SJCRH30 (cell line): ENCODE results near the gene GTF2F1. TPM values are rescaled to one million over a fixed set of nuclear protein-coding genes. Genes with fewer than 3 reads are reported as not detected.
A peak's percentile ranks its signal among the peaks of the same experiment; 100 is the strongest.
"Not testable (repeated sequence)": the region's sequence is repeated elsewhere in the genome, so short reads cannot be mapped to it uniquely, and the experiment has no call there.

ENCODE experiments used
- DNase-seq, 2 experiments: peaks; one replicate each; pipeline ENCODE4 v3.0.0-alpha.2; 2015 to 2020
- H3K27ac ChIP-seq: fragments of 250-450 bp; sonication (Bioruptor Pico); 2 replicates; pipeline ENCODE4 v1.5.1; 2020; ENCODE audit warnings: mild to moderate bottlenecking, moderate library complexity
- H3K27me3 ChIP-seq: fragments of 250-450 bp; sonication (Bioruptor Pico); 2 replicates; pipeline ENCODE4 v1.5.1; 2020; ENCODE audit warnings: mild to moderate bottlenecking, moderate library complexity
- H3K36me3 ChIP-seq: fragments of 250-450 bp; sonication (Bioruptor Pico); 2 replicates; pipeline ENCODE4 v1.5.1; 2020; ENCODE audit warnings: mild to moderate bottlenecking, moderate library complexity
- H3K4me1 ChIP-seq: fragments of 250-450 bp; sonication (Bioruptor Pico); 2 replicates; pipeline ENCODE4 v1.5.1; 2020; ENCODE audit warnings: mild to moderate bottlenecking, moderate library complexity
- H3K4me3 ChIP-seq: fragments of 250-450 bp; sonication (Bioruptor Pico); 2 replicates; pipeline ENCODE4 v1.5.1; 2020; ENCODE audit warnings: mild to moderate bottlenecking, moderate library complexity
- H3K9me3 ChIP-seq: fragments of 250-450 bp; sonication (Bioruptor Pico); replicated peaks from 2 replicates; pipeline ENCODE4 v1.5.1; 2020; ENCODE audit warnings: mild to moderate bottlenecking, moderate library complexity
- total RNA-seq: library from RNA; depleted of rRNA; stranded (reverse); fragments of >200 nt; shearing (Covaris generic); gene quantifications from 2 replicates; pipeline ENCODE4 v1.2.3, GENCODE V29; 2014

Gene GTF2F1
- total RNA-seq, 1 experiment from 2014 or later, result 49.0 TPM

DNA sequence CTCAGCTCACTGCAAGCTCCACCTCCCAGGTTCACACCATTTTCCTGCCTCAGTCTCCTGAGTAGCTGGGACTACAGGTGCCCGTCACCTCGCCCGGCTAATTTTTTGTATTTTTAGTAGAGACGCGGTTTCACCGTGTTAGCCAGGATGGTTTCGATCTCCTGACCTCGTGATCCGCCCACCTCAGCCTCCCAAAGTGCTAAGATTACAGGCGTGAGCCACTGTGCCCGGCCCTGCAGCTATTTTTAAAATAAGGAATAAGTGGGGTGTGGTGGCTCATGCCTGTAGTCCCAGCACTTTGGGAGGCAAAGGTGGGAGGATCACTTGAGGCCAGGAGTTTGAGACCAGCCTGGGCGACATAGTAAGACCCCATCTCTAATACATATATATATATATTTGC, 32.5 kb downstream of the GTF2F1 start:
- not testable (repeated sequence) for H3K36me3 ChIP-seq, H3K4me3 ChIP-seq, H3K27me3 ChIP-seq, H3K4me1 ChIP-seq, H3K27ac ChIP-seq, DNase-seq, H3K9me3 ChIP-seq

DNA sequence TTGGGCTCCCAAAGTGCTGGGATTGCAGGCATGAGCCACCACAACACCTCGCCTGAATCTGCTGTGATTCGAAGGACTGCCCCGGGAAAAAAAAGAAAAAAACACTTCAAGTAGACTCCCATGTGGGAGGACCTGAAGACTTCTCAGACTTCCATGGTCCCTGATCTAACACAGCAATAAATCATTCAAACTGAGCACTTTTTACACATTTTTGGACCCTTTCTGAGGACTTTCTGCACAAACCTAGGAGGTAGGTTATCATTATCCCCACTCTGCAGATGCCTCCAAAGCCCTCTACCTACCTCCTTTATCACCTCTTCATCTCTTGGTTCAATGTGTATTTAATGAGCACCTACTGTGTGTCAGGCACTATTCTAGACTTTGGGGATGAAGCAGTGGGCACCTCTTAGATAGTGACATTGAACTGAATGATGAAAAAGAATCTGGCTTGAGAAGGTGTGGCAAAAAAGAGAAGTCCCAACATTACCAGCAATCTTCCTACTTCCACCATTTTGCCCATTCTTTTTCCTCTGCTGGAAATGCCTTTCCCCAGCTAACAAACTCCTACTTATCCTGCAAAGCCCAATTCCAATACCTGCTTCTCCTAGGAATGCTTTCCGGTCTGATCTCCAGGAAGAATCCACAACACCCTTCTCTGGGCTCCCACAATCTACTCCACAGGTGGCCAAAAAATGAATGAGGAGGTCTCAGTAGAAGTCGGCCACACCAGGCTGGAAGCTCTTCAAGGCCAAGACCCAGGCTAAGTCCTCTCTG, 33.2 kb downstream of the GTF2F1 start:
- Histone ChIP-seq H3K9me3 (no peaks in the 10 kb centered on the region), H3K4me3 (no peak overlapping the region), H3K4me1 (0 out of 2 replicates have a peak, but pooled peaks cover 3% of the 10 kb centered on the region), H3K36me3 (no peaks in the 10 kb centered on the region), H3K27ac (no peak overlapping the region), H3K27me3 (no peaks in the 10 kb centered on the region)
- DNase-seq, result no peak

- no peaks in the 10 kb centered on the region for H3K27me3 ChIP-seq
- peak overlapping the region; percentile 39; the same call in 1 of the 2 replicates for H3K27ac ChIP-seq
- DNase-seq, result peak; percentile 85 to 86
- H3K36me3 ChIP-seq, result no peaks in the 10 kb centered on the region
- H3K9me3 ChIP-seq, result no peaks in the 10 kb centered on the region
- 0 out of 2 replicates have a peak, but pooled peaks cover 3% of the 10 kb centered on the region for H3K4me1 ChIP-seq
- 0 out of 2 replicates have a peak overlapping the region, but pooled peaks have one; percentile 12 for H3K4me3 ChIP-seq
Measured at GRCh38 chr19:6358003-6358402, 35.0 kb downstream of the GTF2F1 start.

DNA sequence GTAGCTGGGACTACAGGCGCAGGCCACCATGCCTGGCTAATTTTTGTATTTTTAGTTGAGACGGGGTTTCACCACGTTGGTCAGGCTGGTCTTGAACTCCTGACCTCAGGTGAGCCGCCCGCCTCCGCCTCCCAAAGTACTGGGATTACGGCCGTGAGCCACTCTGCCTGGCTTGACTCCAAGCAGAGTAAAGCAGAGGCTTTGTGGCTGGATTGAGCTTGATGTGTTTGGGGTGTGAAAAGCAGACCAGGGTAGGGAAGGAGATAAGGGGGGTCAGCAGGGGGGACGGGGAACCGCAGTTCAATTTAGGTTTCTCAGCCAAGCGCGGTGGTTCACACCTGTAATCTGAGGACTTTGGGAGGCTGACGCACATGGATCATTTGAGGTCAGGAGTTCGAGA, 35.8 kb downstream of the GTF2F1 start:
- peak in 1 of 2 experiments; percentile 17 for DNase-seq
- no peak overlapping the region for H3K27ac ChIP-seq
- no peaks in the 10 kb centered on the region for H3K9me3 ChIP-seq
- no peaks in the 10 kb centered on the region for H3K36me3 ChIP-seq
- H3K4me3 ChIP-seq, result no peak overlapping the region
- H3K27me3 ChIP-seq, result no peaks in the 10 kb centered on the region
- 0 out of 2 replicates have a peak, but pooled peaks cover 3% of the 10 kb centered on the region for H3K4me1 ChIP-seq

DNA sequence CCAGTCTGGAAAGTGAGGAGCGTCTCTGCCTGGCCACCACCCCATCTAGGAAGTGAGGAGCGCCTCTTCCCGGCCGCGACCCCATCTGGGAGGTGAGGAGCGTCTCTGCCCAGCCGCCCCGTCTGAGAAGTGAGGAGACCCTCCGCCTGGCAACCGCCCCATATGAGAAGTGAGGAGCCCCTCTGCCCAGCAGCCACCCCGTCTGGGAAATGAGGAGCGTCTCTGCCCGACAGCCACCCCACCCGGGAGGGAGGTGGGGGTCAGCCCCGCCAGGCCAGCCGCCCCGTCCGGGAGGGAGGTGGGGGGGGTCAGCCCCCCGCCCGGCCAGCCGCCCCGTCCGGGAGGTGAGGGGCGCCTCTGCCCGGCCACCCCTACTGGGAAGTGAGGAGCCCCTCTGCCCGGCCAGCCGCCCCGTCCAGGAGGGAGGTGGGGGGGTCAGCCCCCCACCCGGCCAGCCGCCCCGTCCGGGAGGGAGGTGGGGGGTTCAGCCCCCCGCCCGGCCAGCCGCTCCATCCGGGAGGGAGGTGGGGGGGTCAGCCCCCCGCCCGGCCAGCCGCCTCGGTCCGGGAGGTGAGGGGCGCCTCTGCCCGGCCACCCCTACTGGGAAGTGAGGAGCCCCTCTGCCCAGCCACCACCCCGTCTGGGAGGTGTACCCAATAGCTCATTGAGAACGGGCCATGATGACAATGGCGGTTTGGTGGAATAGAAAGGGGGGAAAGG, 37.5 kb downstream of the GTF2F1 start:
- H3K36me3 ChIP-seq, H3K4me3 ChIP-seq, H3K4me1 ChIP-seq, H3K27me3 ChIP-seq, H3K9me3 ChIP-seq, DNase-seq, H3K27ac ChIP-seq: not testable (repeated sequence)

- H3K36me3 ChIP-seq, result no peaks in the 10 kb centered on the region
- H3K27me3 ChIP-seq, result no peaks in the 10 kb centered on the region
- 0 out of 2 replicates have a peak, but pooled peaks cover 3% of the 10 kb centered on the region for H3K4me1 ChIP-seq
- no peak for DNase-seq
- no peak overlapping the region for H3K4me3 ChIP-seq
- H3K9me3 ChIP-seq, result no peaks in the 10 kb centered on the region
- H3K27ac ChIP-seq, result no peak overlapping the region
Measured at GRCh38 chr19:6354098-6354674, 38.8 kb downstream of the GTF2F1 start.

DNA sequence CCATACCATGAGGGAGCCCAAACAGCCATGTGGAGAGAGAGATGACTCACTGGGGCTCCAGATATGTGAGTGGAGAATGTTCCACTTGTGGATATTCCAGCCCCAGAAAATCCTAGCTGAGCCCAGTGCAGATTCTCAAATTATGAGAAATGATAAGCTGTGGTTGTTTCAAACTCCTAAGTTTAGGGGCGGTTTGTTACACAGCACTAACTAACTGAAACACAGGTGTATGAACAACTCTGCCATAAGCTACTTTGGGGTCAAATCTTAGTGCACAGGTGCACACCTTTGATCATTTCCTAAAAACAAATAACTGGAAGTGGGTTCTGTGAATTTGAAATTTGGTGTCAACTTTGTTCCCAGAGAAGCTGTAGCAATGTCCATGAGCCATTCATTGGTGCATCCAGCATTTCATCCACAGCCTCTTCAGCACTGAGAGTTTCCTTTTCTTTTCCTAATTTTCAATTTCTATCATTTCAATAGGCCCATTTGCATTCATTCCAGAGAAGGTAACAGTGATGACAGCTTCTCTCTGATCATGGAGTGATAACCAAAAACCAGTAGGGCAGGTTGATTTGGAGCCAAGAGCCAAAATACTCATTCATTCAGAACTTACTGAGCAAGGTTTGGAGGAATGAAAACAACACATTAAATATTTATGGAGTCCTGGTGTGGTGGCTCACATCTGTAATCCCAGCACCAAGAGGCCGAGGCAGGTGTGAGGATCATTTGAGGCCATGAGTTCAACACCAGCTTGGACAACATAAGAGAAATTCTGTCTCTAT, 40.4 kb downstream of the GTF2F1 start:
- Histone ChIP-seq H3K27me3 (no peaks in the 10 kb centered on the region), H3K4me3 (no peak overlapping the region), H3K9me3 (no peaks in the 10 kb centered on the region), H3K27ac (no peak overlapping the region), H3K4me1 (no peaks in the 10 kb centered on the region), H3K36me3 (no peaks in the 10 kb centered on the region)
- no peak for DNase-seq

DNA sequence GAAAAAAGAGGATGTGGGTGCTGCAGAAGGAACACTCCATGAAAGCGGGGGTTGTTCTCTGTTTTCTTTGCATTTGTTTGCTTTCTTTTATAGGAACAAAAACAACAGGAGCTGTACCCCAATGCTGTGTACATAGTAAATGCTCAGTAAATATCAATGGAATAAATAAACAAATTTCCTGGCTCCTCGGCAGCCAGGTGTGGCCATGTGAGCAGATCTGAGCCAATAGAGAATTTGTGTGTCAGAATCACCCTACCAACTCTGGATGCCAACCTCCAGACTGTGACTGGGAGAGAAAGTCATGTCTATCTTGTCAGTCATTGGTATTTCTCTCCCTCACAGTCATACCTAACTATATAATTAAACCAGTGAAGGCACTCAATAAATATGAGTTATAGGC, 42.3 kb downstream of the GTF2F1 start:
- no peak for DNase-seq
- H3K9me3 ChIP-seq, result no peaks in the 10 kb centered on the region
- no peaks in the 10 kb centered on the region for H3K27me3 ChIP-seq
- no peak overlapping the region for H3K27ac ChIP-seq
- H3K4me3 ChIP-seq, result no peak overlapping the region
- no peaks in the 10 kb centered on the region for H3K4me1 ChIP-seq
- H3K36me3 ChIP-seq, result no peaks in the 10 kb centered on the region

GRCh38 chr19:6349271-6349670, 43.7 kb downstream of the GTF2F1 start:
- H3K27me3 ChIP-seq, H3K4me3 ChIP-seq, H3K27ac ChIP-seq, H3K4me1 ChIP-seq, DNase-seq, H3K36me3 ChIP-seq, H3K9me3 ChIP-seq: not testable (repeated sequence)

- Histone ChIP-seq H3K4me1 (no peaks in the 10 kb centered on the region), H3K27me3 (no peaks in the 10 kb centered on the region), H3K36me3 (no peaks in the 10 kb centered on the region), H3K9me3 (0 out of 2 replicates have a peak, but pooled peaks cover 2% of the 10 kb centered on the region), H3K27ac (no peak overlapping the region), H3K4me3 (no peak overlapping the region)
- peak in 1 of 2 experiments; percentile 30 for DNase-seq
Measured at GRCh38 chr19:6343462-6343861, 49.5 kb downstream of the GTF2F1 start.

- no peaks in the 10 kb centered on the region for H3K4me1 ChIP-seq
- DNase-seq, result no peak
- no peaks in the 10 kb centered on the region for H3K27me3 ChIP-seq
- H3K4me3 ChIP-seq, result no peak overlapping the region
- H3K27ac ChIP-seq, result no peak overlapping the region
- H3K9me3 ChIP-seq, result 0 out of 2 replicates have a peak, but pooled peaks cover 2% of the 10 kb centered on the region
- no peaks in the 10 kb centered on the region for H3K36me3 ChIP-seq
Measured at GRCh38 chr19:6340493-6341201, 52.3 kb downstream of the GTF2F1 start.

GRCh38 chr19:6334490-6335285, 58.3 kb downstream of the GTF2F1 start:
- Histone ChIP-seq H3K27me3 (no peaks in the 10 kb centered on the region), H3K36me3 (no peaks in the 10 kb centered on the region), H3K9me3 (no peaks in the 10 kb centered on the region), H3K4me1 (no peaks in the 10 kb centered on the region), H3K4me3 (no peak overlapping the region), H3K27ac (no peak overlapping the region)
- no peak for DNase-seq

DNA sequence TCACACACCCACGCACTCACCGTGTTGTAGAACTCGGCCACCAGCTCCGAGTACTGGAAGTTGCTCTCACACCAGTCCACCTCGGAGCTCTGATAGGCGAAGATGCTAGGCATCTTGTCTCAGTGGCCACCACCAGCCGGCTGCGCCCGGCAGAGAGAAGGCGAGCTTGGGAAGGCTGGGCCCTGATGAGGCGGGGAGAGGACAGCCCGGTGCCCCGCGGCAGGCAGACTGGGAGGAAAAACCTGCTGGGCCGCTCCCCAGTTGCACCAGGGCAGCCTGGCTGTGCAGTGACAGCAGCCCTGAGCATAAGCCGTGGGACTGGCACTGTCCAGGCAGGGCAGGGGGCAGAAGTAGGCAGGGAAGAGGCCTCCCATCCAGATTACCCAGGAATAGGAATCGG, 59.5 kb downstream of the GTF2F1 start, which contains the start of gene ACER1:
Gene ACER1 (minus strand): TSS at position 174 of the 400 bp plus-strand sequence. CDS start 61 bp downstream, at position 113.
- Histone ChIP-seq H3K4me1 (no peaks in the 10 kb centered on the region), H3K27ac (no peak within 1 kb of the TSS), H3K36me3 (no peaks in the 10 kb centered on the region), H3K9me3 (no peaks in the 10 kb centered on the region), H3K4me3 (no peak within 1 kb of the TSS), H3K27me3 (no peaks in the 10 kb centered on the region)
- no peak for DNase-seq
